OCI-LY7 (cell line): ENCODE measurements around the gene CEP192. TPM values are rescaled to one million over a fixed set of nuclear protein-coding genes. Genes with fewer than 3 reads are reported as not detected.
"Not testable (repeated sequence)": the region's sequence is repeated elsewhere in the genome, so short reads cannot be mapped to it uniquely, and the experiment has no call there.

Experiments used
- BruUV-seq: library from RNA; stranded (reverse); fragments of 400-500 nt; replicated peaks from 2 replicates; lab custom pipeline; 2021; lab: Mats Ljungman, UMichigan
- CTCF ChIA-PET: fragments of 300-600 bp; sonication (Branson Sonifier 250); formaldehyde crosslinking; loops from one replicate; lab custom pipeline; 2022; ENCODE audit warnings: antibody characterized with exemption; ENCODE audit not compliant: unreplicated experiment; lab: Charles Lee
- POLR2A ChIA-PET: fragments of 300-600 bp; sonication (Branson Sonifier 250); formaldehyde crosslinking; loops from one replicate; lab custom pipeline; 2022; ENCODE audit warnings: antibody characterized with exemption; lab: Charles Lee
- DNase-seq: peaks from one replicate; pipeline ENCODE4 v3.0.0-alpha.2; 2015; ENCODE audit warnings: low spot score
- H2AFZ ChIP-seq: fragments of 200-600 bp; sonication (generic), shearing (Covaris generic); 2 replicates; pipeline ENCODE4 v1.6.1; 2014; ENCODE audit warnings: mild to moderate bottlenecking, antibody characterized with exemption, low read length, moderate library complexity
- H3K27ac ChIP-seq: fragments of 200-600 bp; sonication (generic); 2 replicates; pipeline ENCODE4 v1.5.1; 2014; ENCODE audit warnings: mixed run types, low read depth, mild to moderate bottlenecking, moderate library complexity, low read length, inconsistent platforms; ENCODE audit not compliant: poor library complexity, severe bottlenecking
- H3K36me3 ChIP-seq: fragments of 200-600 bp; sonication (generic); 2 replicates; pipeline ENCODE4 v1.6.1; 2014; ENCODE audit warnings: mild to moderate bottlenecking, antibody characterized with exemption, low read length, moderate library complexity, mixed read lengths; ENCODE audit not compliant: insufficient read depth
- H3K4me1 ChIP-seq: fragments of 200-600 bp; sonication (generic); 2 replicates; pipeline ENCODE4 v1.5.1; 2014; ENCODE audit warnings: mild to moderate bottlenecking, low read length; ENCODE audit not compliant: insufficient read depth, poor library complexity, severe bottlenecking
- H3K4me2 ChIP-seq: fragments of 200-600 bp; sonication (generic); 2 replicates; pipeline ENCODE4 v1.6.1; 2014; ENCODE audit warnings: mild to moderate bottlenecking, low read length
- H3K4me3 ChIP-seq: fragments of 200-600 bp; sonication (generic); 2 replicates; pipeline ENCODE4 v1.5.1; 2014; ENCODE audit warnings: mild to moderate bottlenecking, low read depth, low read length; ENCODE audit not compliant: poor library complexity, severe bottlenecking
- H3K79me2 ChIP-seq: fragments of 200-600 bp; sonication (generic); 2 replicates; pipeline ENCODE4 v1.6.1; 2016; ENCODE audit warnings: low read depth, mild to moderate bottlenecking, low read length, moderate library complexity, mixed read lengths; ENCODE audit not compliant: insufficient read depth
- H3K9me2 ChIP-seq: fragments of 200-600 bp; sonication (generic); 2 replicates; pipeline ENCODE4 v1.6.1; 2016; ENCODE audit warnings: mild to moderate bottlenecking, low read length, mixed read lengths; ENCODE audit not compliant: insufficient read depth
- H3K9me3 ChIP-seq: fragments of 200-600 bp; sonication (generic); 2 replicates; pipeline ENCODE4 v1.6.1; 2014; ENCODE audit warnings: mild to moderate bottlenecking, mixed run types, low read length, mixed read lengths
- H4K20me1 ChIP-seq: fragments of 200-600 bp; sonication (generic); 2 replicates; pipeline ENCODE4 v1.6.1; 2014; ENCODE audit warnings: mild to moderate bottlenecking, antibody characterized with exemption, low read length, moderate library complexity, mixed read lengths; ENCODE audit not compliant: insufficient read depth
- CTCF ChIP-seq: fragments of 200-600 bp; sonication (generic); conservative IDR thresholded peaks from 2 replicates; pipeline ENCODE4 v1.5.1; 2014; ENCODE audit warnings: mild to moderate bottlenecking, antibody characterized with exemption, low read length, moderate library complexity, mixed read lengths
- EZH2phosphoT487 ChIP-seq: fragments of 200-600 bp; sonication (generic); IDR thresholded peaks from 2 replicates; pipeline ENCODE4 v1.6.1; 2018; ENCODE audit warnings: low read depth, borderline replicate concordance, mild to moderate bottlenecking, mixed run types, antibody characterized with exemption, low read length, moderate library complexity, mixed read lengths
- intact Hi-C: fragments of 100-400 bp; cut with micrococcal nuclease; formaldehyde crosslinking; loops from one replicate; pipeline ENCODE4 v1.10.0; 2022; ENCODE audit not compliant: unreplicated experiment
- total RNA-seq, 2 experiments: library from RNA; depleted of rRNA in 1 of 2; stranded (reverse); fragments of >200 nt in 1 of 2; shearing (Covaris generic) in 1 of 2; gene quantifications; 2 replicates each; pipeline ENCODE4 v1.2.3, GENCODE V29; 2014 to 2022

The CEP192 gene
- total RNA-seq, 2 experiments from 2014 or later: 55.5 to 59.9 TPM

DNA sequence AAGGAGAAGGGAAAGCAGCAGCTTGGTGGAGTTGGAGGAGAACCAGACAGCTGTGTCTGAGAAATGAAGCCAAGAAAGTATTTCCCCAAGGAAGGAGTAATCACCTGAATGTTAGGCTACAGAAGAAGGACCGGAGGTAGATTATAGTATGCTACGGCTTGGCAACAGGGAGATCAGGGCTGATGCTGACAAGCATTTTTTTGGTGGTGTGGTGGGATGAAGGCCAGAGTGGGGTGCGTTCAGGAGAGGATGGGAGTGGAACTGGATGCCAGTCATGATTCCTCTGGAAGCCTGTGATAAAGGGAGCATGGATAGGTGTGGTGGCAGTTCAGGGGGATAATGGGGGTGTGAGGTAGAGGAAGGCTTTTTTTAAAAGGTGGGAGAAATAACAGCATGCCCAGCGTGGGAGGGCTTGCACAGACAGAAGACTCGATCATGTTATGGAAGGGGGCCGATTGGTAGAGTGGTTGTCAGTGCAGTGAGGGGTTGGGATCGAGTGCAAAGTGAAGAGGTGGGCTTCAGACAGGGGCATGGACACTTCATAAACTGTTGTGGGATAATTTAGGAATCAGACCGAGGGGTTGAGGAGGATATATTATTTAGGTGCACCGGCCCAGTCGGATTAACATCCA is 5.6 kb downstream of the CEP192 start:
- H3K27ac ChIP-seq: no peak overlapping the region
- no peak overlapping the region for H2AFZ ChIP-seq
- intact Hi-C loops: no loop called here
- TF ChIP-seq EZH2phosphoT487 (no peak), CTCF (no peak)
- BruUV-seq: no TSS peak
- ChIA-PET CTCF (no interaction called here), POLR2A (interaction anchor here (1.2 kb wide), 1 partner anchor 13 kb away, joined by 4 read pairs; no protein-coding TSS in a partner anchor)
- no peak for DNase-seq
- no peak overlapping the region for H3K4me2 ChIP-seq
- H3K9me2 ChIP-seq: no peaks in the 10 kb centered on the region
- H3K4me1 ChIP-seq: peaks cover 15% of the 10 kb centered on the region
- peaks cover 91% of the 10 kb centered on the region for H3K79me2 ChIP-seq
- no peak overlapping the region for H3K4me3 ChIP-seq
- H3K9me3 ChIP-seq: no peaks in the 10 kb centered on the region; the same call in 1 of the 2 replicates
- H3K36me3 ChIP-seq: peaks cover 73% of the 10 kb centered on the region
- H4K20me1 ChIP-seq: peaks cover 36% of the 10 kb centered on the region

DNA sequence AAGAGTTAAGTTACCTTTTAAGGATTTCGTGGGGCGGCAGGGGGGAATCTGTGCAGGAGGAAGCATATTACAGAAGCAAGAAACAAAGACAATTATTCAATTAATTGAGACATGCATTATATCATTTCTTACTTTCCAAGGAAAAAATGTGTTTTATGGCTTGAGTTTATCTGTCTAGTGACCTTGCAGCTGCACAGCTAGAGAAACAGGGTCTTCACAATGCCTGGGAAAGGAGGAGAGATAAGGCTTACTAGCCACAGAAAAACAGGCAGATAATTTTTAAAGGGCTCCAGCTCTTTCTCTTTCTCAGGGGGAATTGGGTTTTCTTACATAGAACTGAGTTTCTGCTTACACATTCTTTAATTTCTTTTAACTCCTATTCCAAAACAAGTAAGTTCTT is 6.2 kb downstream of the CEP192 start:
- BruUV-seq, H3K27ac ChIP-seq, H3K9me3 ChIP-seq, CTCF ChIA-PET, H2AFZ ChIP-seq, H3K9me2 ChIP-seq, DNase-seq, intact Hi-C loops, H3K4me2 ChIP-seq, H3K4me3 ChIP-seq: not testable (repeated sequence)
- peaks cover 91% of the 10 kb centered on the region for H3K79me2 ChIP-seq
- H4K20me1 ChIP-seq: peaks cover 32% of the 10 kb centered on the region
- H3K4me1 ChIP-seq: peaks cover 15% of the 10 kb centered on the region
- POLR2A ChIA-PET: interaction anchor here (0.8 to 1.3 kb wide), 3 partner anchors 11 to 318 kb away, joined by 3 to 7 read pairs (median 3); no protein-coding TSS in a partner anchor
- H3K36me3 ChIP-seq: peaks cover 78% of the 10 kb centered on the region

DNA sequence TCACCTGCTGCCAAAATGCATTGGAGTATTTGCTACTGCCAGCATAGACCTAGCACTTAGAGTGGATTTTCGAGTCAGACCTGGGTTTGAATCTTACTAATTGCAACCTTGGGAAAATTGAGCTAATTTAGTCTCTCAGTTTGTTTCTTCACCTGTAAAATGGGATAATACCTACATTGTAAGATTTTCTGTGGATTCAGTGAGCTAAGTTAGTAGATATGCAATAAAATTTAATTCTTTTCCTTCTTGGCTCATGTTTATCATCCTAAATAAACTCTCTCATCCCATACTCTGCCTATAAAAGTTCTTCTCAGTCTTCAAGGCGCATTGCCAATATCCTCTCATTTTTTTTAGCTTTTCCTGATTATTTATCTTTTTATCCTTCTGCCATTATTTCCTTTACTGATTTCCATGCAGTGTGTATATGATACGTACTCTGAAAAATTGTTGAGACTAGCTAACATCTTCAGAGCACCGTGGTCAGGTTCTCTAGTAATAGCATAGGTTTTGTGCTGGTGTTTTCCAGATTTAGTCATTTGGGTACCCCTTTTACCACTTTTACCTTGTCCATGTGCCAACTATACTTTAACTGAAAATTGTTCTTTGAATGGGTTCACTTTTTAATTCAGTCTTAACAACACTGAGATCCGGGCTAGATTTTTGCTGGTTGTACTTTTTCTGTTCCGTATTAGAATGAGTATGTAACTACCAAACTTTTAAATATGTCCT is 7.3 kb downstream of the CEP192 start:
- H2AFZ ChIP-seq: no peak overlapping the region
- no peak for DNase-seq
- peaks cover 86% of the 10 kb centered on the region for H3K79me2 ChIP-seq
- H3K4me2 ChIP-seq: no peak overlapping the region; the same call in 1 of the 2 replicates
- intact Hi-C loops: no loop called here
- H3K36me3 ChIP-seq: peaks cover 84% of the 10 kb centered on the region
- CTCF ChIA-PET: no interaction called here
- H3K9me3 ChIP-seq: no peaks in the 10 kb centered on the region; the same call in 1 of the 2 replicates
- POLR2A ChIA-PET: interaction anchor here (0.7 to 1.8 kb wide), 8 partner anchors 9 to 319 kb away, joined by 3 to 7 read pairs (median 3); no protein-coding TSS in a partner anchor
- BruUV-seq: no TSS peak
- no peaks in the 10 kb centered on the region for H3K9me2 ChIP-seq
- TF ChIP-seq EZH2phosphoT487: no peak
- no peak for TF ChIP-seq CTCF
- peaks cover 3% of the 10 kb centered on the region for H3K4me1 ChIP-seq
- peaks cover 24% of the 10 kb centered on the region for H4K20me1 ChIP-seq
- H3K27ac ChIP-seq: no peak overlapping the region
- no peak overlapping the region for H3K4me3 ChIP-seq
